Fibroblast of mammary gland (primary cell): ENCODE measurements around the gene ZNF576.
A peak's percentile ranks its signal among the peaks of the same experiment; 100 is the strongest.
"Not testable (repeated sequence)": the region's sequence is repeated elsewhere in the genome, so short reads cannot be mapped to it uniquely, and the experiment has no call there.

Experiments
- DNase-seq: peaks from one replicate; pipeline ENCODE4 v3.0.0-alpha.2; 2010; ENCODE audit warnings: low read depth
- H3K4me3 ChIP-seq: 2 replicates; pipeline ENCODE4 v1.5.1; 2011; ENCODE audit warnings: low read depth, mild to moderate bottlenecking, low read length, moderate library complexity; ENCODE audit not compliant: control insufficient read depth
- TF ChIP-seq, protein P1 (sequence below): conservative IDR thresholded peaks from 2 replicates; pipeline ENCODE4 v1.5.1; 2011; ENCODE audit warnings: low read depth, low read length, inconsistent platforms; ENCODE audit not compliant: control insufficient read depth, insufficient read depth

ZNF576 gene

DNA sequence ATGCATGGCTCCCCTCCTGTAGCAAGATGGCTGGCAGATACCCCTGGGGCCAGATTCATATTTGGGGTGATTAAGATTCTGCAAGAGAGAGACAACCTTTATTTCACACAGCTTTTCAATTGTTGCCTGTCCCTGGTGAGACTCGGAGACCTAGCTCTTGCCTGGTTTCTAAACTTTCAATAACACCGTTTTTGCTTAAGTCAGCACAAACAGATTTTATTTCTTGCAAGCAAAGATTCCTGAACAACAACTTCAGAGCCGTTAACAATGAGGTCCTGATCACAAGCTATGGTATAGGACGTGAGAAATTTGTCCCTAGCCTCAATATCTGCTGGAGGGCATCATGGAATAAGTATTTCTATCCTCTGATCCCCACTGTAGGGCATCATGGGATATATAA is 46.1 kb downstream of the ZNF576 start:
- TF ChIP-seq, protein P1, sequence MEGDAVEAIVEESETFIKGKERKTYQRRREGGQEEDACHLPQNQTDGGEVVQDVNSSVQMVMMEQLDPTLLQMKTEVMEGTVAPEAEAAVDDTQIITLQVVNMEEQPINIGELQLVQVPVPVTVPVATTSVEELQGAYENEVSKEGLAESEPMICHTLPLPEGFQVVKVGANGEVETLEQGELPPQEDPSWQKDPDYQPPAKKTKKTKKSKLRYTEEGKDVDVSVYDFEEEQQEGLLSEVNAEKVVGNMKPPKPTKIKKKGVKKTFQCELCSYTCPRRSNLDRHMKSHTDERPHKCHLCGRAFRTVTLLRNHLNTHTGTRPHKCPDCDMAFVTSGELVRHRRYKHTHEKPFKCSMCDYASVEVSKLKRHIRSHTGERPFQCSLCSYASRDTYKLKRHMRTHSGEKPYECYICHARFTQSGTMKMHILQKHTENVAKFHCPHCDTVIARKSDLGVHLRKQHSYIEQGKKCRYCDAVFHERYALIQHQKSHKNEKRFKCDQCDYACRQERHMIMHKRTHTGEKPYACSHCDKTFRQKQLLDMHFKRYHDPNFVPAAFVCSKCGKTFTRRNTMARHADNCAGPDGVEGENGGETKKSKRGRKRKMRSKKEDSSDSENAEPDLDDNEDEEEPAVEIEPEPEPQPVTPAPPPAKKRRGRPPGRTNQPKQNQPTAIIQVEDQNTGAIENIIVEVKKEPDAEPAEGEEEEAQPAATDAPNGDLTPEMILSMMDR, result no peak

DNA sequence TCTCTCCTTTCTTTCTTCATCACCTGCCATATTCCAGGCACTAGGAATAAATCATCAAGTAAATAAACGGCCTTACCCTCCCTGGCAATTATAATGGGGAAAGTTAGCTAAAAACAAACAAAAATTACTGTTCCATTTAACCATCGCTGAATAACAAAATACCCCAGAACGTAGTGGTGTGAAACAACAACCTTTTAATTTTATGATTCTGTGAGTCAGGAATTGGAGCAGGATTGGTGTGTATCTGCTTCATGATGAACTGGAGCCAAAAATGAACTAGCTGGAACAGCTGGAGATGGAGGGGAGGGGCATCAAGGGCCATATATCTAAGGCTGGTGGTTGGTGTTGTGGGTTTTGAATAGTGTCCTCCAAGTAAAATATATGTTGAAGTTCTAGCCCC is 46.9 kb downstream of the ZNF576 start:
- no peak overlapping the region for H3K4me3 ChIP-seq
- peak; percentile 29 for DNase-seq
- TF ChIP-seq, protein P1, result no peak

More for the DNA sequence above, 46.1 kb downstream of the ZNF576 start:
- DNase-seq, result no peak
- no peak overlapping the region for H3K4me3 ChIP-seq

DNA sequence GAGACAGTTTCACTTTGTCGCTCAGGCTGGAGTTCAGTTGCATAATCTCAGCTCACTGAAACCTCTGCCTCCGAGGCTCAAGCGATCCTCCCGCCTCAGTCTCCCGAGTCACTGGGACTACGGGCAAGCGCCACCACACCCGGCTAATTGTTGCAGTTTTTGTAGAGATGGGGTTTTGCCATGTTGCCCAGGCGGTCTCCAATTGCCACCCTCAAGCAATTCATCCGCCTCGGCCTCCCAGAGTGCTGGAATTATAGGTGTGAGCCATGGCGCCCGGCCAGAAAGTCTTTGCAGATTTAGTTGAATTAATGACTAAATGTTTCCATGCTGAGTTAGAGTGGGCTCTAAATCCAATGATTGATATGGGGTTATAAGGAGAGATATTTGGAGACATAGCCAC is 47.8 kb downstream of the ZNF576 start:
- no peak for DNase-seq
- TF ChIP-seq, protein P1, result no peak
- no peak overlapping the region for H3K4me3 ChIP-seq

DNA sequence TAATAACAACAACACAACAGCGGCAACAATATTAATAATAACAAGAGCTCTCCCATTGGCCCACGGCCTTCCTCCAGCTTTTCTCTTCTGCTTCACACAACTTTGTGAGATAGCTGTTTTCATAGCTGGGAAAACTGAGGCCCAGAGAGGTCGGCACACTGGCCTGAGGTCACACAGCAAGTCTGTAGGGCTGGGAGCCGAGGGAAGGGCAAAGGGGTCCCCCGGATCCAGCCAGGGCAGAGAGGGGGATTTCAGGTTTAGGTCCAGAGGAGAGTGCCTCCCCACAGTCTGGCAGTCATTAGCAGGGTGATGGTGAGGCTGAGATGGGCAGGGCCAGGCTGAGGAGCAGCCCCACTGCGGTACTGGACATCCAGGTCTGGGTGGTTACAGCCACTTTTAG is 52.2 kb downstream of the ZNF576 start:
- H3K4me3 ChIP-seq, result no peak overlapping the region
- TF ChIP-seq, protein P1, result no peak
- no peak for DNase-seq

DNA sequence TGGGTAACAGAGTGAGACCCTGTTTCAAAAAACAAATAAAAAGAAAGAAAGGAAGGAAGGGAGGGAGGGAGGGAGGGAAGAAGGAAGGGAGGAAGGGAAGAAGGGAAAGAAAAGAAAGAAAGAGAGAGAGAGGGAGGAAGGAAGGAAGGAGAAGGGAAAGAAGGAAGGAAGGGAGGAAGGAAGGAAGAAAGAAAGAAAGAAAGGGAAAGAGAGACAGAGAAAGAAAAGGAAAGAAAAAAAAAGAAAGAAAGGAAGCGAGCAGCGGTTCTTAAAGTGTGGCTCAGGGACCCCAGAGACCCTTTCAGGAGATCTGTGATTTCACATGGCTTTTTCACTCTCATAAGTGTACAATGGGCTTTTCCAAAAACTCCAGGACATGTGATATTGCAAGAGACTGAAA is 53.1 kb downstream of the ZNF576 start:
- no peak for DNase-seq
- no peak overlapping the region for H3K4me3 ChIP-seq
- TF ChIP-seq, protein P1, result no peak

DNA sequence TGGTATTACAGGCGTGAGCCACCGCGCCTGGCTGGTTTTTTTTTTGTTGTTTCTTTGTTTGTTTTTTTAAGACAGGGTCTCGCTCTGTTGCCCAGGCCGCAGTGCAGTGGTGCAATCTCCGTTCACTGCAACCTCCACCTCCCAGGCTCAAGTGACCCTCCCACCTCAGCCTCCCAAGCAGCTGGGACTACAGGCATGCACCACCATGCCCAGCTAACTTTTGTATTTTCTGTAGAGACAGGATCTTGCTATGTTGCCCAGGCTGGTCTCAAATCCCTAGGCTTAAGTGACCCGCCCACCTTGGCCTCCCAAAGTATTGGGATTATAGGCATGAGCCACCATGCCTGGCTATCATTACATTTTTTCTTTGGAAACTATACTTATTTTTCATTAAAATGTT is 53.9 kb downstream of the ZNF576 start:
- not testable (repeated sequence) for DNase-seq, H3K4me3 ChIP-seq
